ENCODE data around the gene LDLR. TPM values are rescaled to one million over a fixed set of nuclear protein-coding genes. Genes with fewer than 3 reads are reported as not detected.

The LDLR gene
- 100 to 1,000 TPM in 1 of 4 donors, 10 to 100 TPM in 3; 14.2 to 258 (median 47.5) TPM for total RNA-seq

- intact Hi-C loops (cut with DNase I): loop anchor here (5.0 to 10.0 kb wide), 2 partner anchors 48 to 55 kb away; no protein-coding TSS in a partner anchor
- H3K4me3 ChIP-seq: peak within 1 kb of the TSS; percentile 67 to 79 (median 72)
- peak; percentile 95 for DNase-seq (ENCODE audit: extremely low spot score)
- peaks cover 56 to 82% (median 79%) of the 10 kb centered on the region in 4 donors for H3K4me1 ChIP-seq
- no peaks in the 10 kb centered on the region for H3K27me3 ChIP-seq
- WGBS: 3% methylated on average over 23 of the region's 43 CpGs
- peaks cover 0 to 10% (median 1%) of the 10 kb centered on the region in 4 donors for H3K36me3 ChIP-seq
- no peaks in the 10 kb centered on the region for H3K9me3 ChIP-seq
- peak; percentile 96 to 97 for TF ChIP-seq POLR2AphosphoS5 (IDR thresholded peaks at IDR 0.05)
- peak; percentile 94 for TF ChIP-seq POLR2A (IDR thresholded peaks at IDR 0.05; ENCODE audit: low read depth)
- peak; percentile 97 for TF ChIP-seq EP300 (IDR thresholded peaks at IDR 0.05)
- peak in 1 of 3 experiments; percentile 6 for TF ChIP-seq CTCF (IDR thresholded peaks at IDR 0.05)
- H3K27ac ChIP-seq (replicated peaks in 1 of 4): peak within 1 kb of the TSS; percentile 97 to 99 (median 97)
Observed at GRCh38 chr19:11089254-11090013, at the start of gene LDLR. LDLR (plus strand) TSS chr19:11089463; CDS start chr19:11089549, 86 bp downstream.

- no peaks in the 10 kb centered on the region for H3K27me3 ChIP-seq
- 96% methylated on average over 33 of the region's 33 CpGs for WGBS
- H3K36me3 ChIP-seq: peaks cover 28 to 91% (median 80%) of the 10 kb centered on the region in 4 donors
- no peak overlapping the region for H3K27ac ChIP-seq (replicated peaks in 1 of 4)
- peaks cover 2 to 3% (median 2%) of the 10 kb centered on the region in 4 donors for H3K4me1 ChIP-seq
- no peak for TF ChIP-seq POLR2AphosphoS5 (IDR thresholded peaks at IDR 0.05)
- TF ChIP-seq CTCF (IDR thresholded peaks at IDR 0.05): no peak
- TF ChIP-seq POLR2A (IDR thresholded peaks at IDR 0.05; ENCODE audit: low read depth): no peak
- no peak for TF ChIP-seq EP300 (IDR thresholded peaks at IDR 0.05)
- DNase-seq (ENCODE audit: extremely low spot score): no peak
- H3K4me3 ChIP-seq: no peak overlapping the region
- no peaks in the 10 kb centered on the region for H3K9me3 ChIP-seq
- intact Hi-C loops (cut with DNase I): no loop called here
Observed at GRCh38 chr19:11041194-11041593, 48.1 kb upstream of the LDLR start.

GRCh38 chr19:11041966-11042627, 47.2 kb upstream of the LDLR start:
- intact Hi-C loops (cut with DNase I): no loop called here
- no peaks in the 10 kb centered on the region for H3K4me1 ChIP-seq
- no peak for DNase-seq (ENCODE audit: extremely low spot score)
- H3K27me3 ChIP-seq: no peaks in the 10 kb centered on the region
- no peak for TF ChIP-seq EP300 (IDR thresholded peaks at IDR 0.05)
- no peak for TF ChIP-seq POLR2A (IDR thresholded peaks at IDR 0.05; ENCODE audit: low read depth)
- no peak for TF ChIP-seq CTCF (IDR thresholded peaks at IDR 0.05)
- TF ChIP-seq POLR2AphosphoS5 (IDR thresholded peaks at IDR 0.05): no peak
- H3K9me3 ChIP-seq: no peaks in the 10 kb centered on the region
- H3K36me3 ChIP-seq: peaks cover 28 to 87% (median 74%) of the 10 kb centered on the region in 4 donors
- no peak overlapping the region for H3K4me3 ChIP-seq
- H3K27ac ChIP-seq (replicated peaks in 1 of 4): no peak overlapping the region
- 93% methylated on average over 13 of the region's 13 CpGs for WGBS

- Histone ChIP-seq H3K9me3 (no peaks in the 10 kb centered on the region), H3K4me1 (no peaks in the 10 kb centered on the region), H3K27ac (replicated peaks in 1 of 4) (no peak overlapping the region), H3K4me3 (no peak overlapping the region), H3K36me3 (peaks cover 20 to 85% (median 68%) of the 10 kb centered on the region in 4 donors), H3K27me3 (no peaks in the 10 kb centered on the region)
- 96% methylated on average over 10 of the region's 10 CpGs for WGBS
- TF ChIP-seq EP300 (IDR thresholded peaks at IDR 0.05) (no peak), POLR2A (IDR thresholded peaks at IDR 0.05; ENCODE audit: low read depth) (no peak), POLR2AphosphoS5 (IDR thresholded peaks at IDR 0.05) (no peak), CTCF (IDR thresholded peaks at IDR 0.05) (no peak)
- intact Hi-C loops (cut with DNase I): no loop called here
- no peak for DNase-seq (ENCODE audit: extremely low spot score)
Observed at GRCh38 chr19:11044431-11044830, 44.8 kb upstream of the LDLR start.

Measured in esophagus muscularis mucosa (tissue), 4 donors.